Mesenchymal stem cell (in vitro differentiated cells and primary cell): Measurements from ENCODE around the gene MYO19.

Source experiments
- DNase-seq: peaks from one replicate; pipeline ENCODE4 v3.0.0-alpha.2; 2013
- H2AFZ ChIP-seq: one replicate; pipeline ENCODE4 v1.6.1; 2013; ENCODE audit warnings: low read depth, mild to moderate bottlenecking, control low read depth, inconsistent platforms, low read length, moderate library complexity
- H2AK5ac ChIP-seq: 2 replicates; pipeline ENCODE4 v1.6.1; 2013; ENCODE audit warnings: low read length, moderate library complexity, mild to moderate bottlenecking, inconsistent platforms; ENCODE audit not compliant: severe bottlenecking
- H2BK120ac ChIP-seq: one replicate; pipeline ENCODE4 v1.6.1; 2013; ENCODE audit warnings: low read depth, mild to moderate bottlenecking, inconsistent platforms, low read length, moderate library complexity
- H2BK12ac ChIP-seq, 2 experiments: one replicate each; pipeline ENCODE4 v1.6.1; 2013; ENCODE audit warnings: inconsistent platforms in 2 of 2, low read length in 2 of 2, mild to moderate bottlenecking in 2 of 2, moderate library complexity in 2 of 2, control low read depth in 1 of 2
- H2BK15ac ChIP-seq: one replicate; pipeline ENCODE4 v1.6.1; 2013; ENCODE audit warnings: mild to moderate bottlenecking, low read depth, inconsistent platforms; ENCODE audit not compliant: poor library complexity, severe bottlenecking
- H2BK5ac ChIP-seq: 2 replicates; pipeline ENCODE4 v1.6.1; 2013; ENCODE audit warnings: low read depth, mild to moderate bottlenecking, low read length, control low read depth, inconsistent platforms; ENCODE audit not compliant: poor library complexity, severe bottlenecking
- H3K14ac ChIP-seq, 2 experiments: one replicate each; pipeline ENCODE4 v1.6.1; 2013; ENCODE audit warnings: inconsistent platforms in 2 of 2, low read length in 2 of 2, control low read depth in 1 of 2, mild to moderate bottlenecking in 1 of 2, moderate library complexity in 1 of 2
- H3K18ac ChIP-seq, 2 experiments: one replicate each; pipeline ENCODE4 v1.6.1; 2013; ENCODE audit warnings: inconsistent platforms in 2 of 2, low read length in 2 of 2, control low read depth in 1 of 2, low read depth in 1 of 2, mild to moderate bottlenecking in 1 of 2
- H3K23ac ChIP-seq, 2 experiments: one replicate each; pipeline ENCODE4 v1.6.1; 2013; ENCODE audit warnings: inconsistent platforms in 2 of 2, low read length in 2 of 2, mild to moderate bottlenecking in 2 of 2, moderate library complexity in 2 of 2, control low read depth in 1 of 2
- H3K27ac ChIP-seq: 2 replicates; pipeline ENCODE4 v1.5.1; 2013; ENCODE audit warnings: mild to moderate bottlenecking, moderate library complexity, low read length, control low read depth, inconsistent platforms; ENCODE audit not compliant: poor library complexity, severe bottlenecking
- H3K27me3 ChIP-seq, 2 experiments: 2 replicates each; pipeline versions ENCODE4 v1.6.1 to v1.7.0; 2013; ENCODE audit warnings: low read length in 2 of 2, mild to moderate bottlenecking in 2 of 2, moderate library complexity in 2 of 2, control low read depth in 1 of 2, inconsistent platforms in 1 of 2; ENCODE audit not compliant: control insufficient read depth in 1 of 2, insufficient read depth in 1 of 2
- H3K36me3 ChIP-seq, 2 experiments: 2 replicates each; pipeline versions ENCODE4 v1.6.1 to v1.7.0; 2013; ENCODE audit warnings: low read length in 2 of 2, control low read depth in 1 of 2, inconsistent platforms in 1 of 2, low read depth in 1 of 2, mild to moderate bottlenecking in 1 of 2; ENCODE audit not compliant: insufficient read depth in 2 of 2, control insufficient read depth in 1 of 2
- H3K4ac ChIP-seq, 2 experiments: one replicate each; pipeline ENCODE4 v1.6.1; 2013; ENCODE audit warnings: inconsistent platforms in 2 of 2, low read length in 2 of 2, mild to moderate bottlenecking in 2 of 2, moderate library complexity in 2 of 2, control low read depth in 1 of 2, low read depth in 1 of 2
- H3K4me1 ChIP-seq: 2 replicates; pipeline ENCODE4 v1.6.1; 2013; ENCODE audit warnings: low read depth, low read length, control low read depth; ENCODE audit not compliant: control insufficient read depth, insufficient read depth
- H3K4me2 ChIP-seq: 2 replicates; pipeline ENCODE4 v1.6.1; 2013; ENCODE audit warnings: low read length, mild to moderate bottlenecking, inconsistent platforms; ENCODE audit not compliant: poor library complexity, severe bottlenecking
- H3K4me3 ChIP-seq, 2 experiments: 2 replicates each; pipeline versions ENCODE4 v1.5.1 to v1.7.0; 2013; ENCODE audit warnings: low read length in 2 of 2, mild to moderate bottlenecking in 2 of 2, control low read depth in 1 of 2, low read depth in 1 of 2; ENCODE audit not compliant: insufficient read depth in 1 of 2
- H3K79me1 ChIP-seq: replicated peaks from 2 replicates; pipeline ENCODE4 v1.6.1; 2013; ENCODE audit warnings: mild to moderate bottlenecking, control low read depth, low read length, inconsistent platforms; ENCODE audit not compliant: poor library complexity, severe bottlenecking
- H3K9ac ChIP-seq: 2 replicates; pipeline ENCODE4 v1.7.0; 2013; ENCODE audit warnings: mild to moderate bottlenecking, low read length, moderate library complexity
- H3K9me3 ChIP-seq: 2 replicates; pipeline ENCODE4 v1.7.0; 2013; ENCODE audit warnings: mild to moderate bottlenecking, low read length; ENCODE audit not compliant: control insufficient read depth
- H4K8ac ChIP-seq: one replicate; pipeline ENCODE4 v1.6.1; 2013; ENCODE audit warnings: inconsistent platforms, mild to moderate bottlenecking, low read length, moderate library complexity
- H4K91ac ChIP-seq: one replicate; pipeline ENCODE4 v1.6.1; 2013; ENCODE audit warnings: mild to moderate bottlenecking, low read length, inconsistent platforms
- WGBS: methylation state at CpG from one replicate; pipeline ENCODE4 v1.1.7; 2013; ENCODE audit warnings: mixed read lengths; 5-methylcytosine and 5-hydroxymethylcytosine counted together

MYO19 gene

GRCh38 chr17:36468903-36469635 is 65.6 kb downstream of the MYO19 start:
- Histone ChIP-seq H3K9ac (no peak overlapping the region), H4K8ac (no peak overlapping the region), H3K27me3 (peaks cover 75 to 77% of the 10 kb centered on the region in 2 experiments), H2AK5ac (no peak overlapping the region), H3K4me1 (no peaks in the 10 kb centered on the region), H3K18ac (no peak overlapping the region), H3K23ac (no peak overlapping the region), H2BK12ac (no peak overlapping the region), H2BK5ac (no peak overlapping the region), H2AFZ (no peak overlapping the region), H2BK120ac (no peak overlapping the region), H3K9me3 (no peaks in the 10 kb centered on the region), H4K91ac (no peak overlapping the region), H3K4me3 (no peak overlapping the region), H3K4me2 (no peak overlapping the region), H3K4ac (no peak overlapping the region), H3K14ac (no peak overlapping the region), H3K79me1 (no peaks in the 10 kb centered on the region), H3K27ac (no peak overlapping the region), H3K36me3 (no peaks in the 10 kb centered on the region), H2BK15ac (no peak overlapping the region)
- WGBS, result 69% methylated on average over 18 of the region's 18 CpGs
- DNase-seq, result no peak

DNA sequence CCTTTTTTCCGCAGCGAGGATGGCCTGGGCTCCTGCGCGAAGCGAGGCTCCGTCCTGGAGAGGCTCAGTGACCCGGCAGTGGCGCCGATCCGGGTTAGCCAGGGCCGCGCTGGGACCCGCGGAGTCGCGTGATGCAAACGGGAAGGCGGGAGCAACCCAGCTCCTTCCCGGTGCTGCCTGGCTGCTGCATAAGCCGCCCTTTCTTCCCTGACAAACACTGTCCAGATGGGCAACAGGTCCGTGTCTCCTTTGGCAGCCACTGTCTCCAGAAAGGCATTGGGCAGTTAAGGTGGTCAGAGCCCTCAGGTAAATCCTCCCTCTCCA is 69.9 kb downstream of the MYO19 start:
- no peak overlapping the region for H2BK15ac ChIP-seq
- H3K36me3 ChIP-seq, result no peaks in the 10 kb centered on the region

DNA sequence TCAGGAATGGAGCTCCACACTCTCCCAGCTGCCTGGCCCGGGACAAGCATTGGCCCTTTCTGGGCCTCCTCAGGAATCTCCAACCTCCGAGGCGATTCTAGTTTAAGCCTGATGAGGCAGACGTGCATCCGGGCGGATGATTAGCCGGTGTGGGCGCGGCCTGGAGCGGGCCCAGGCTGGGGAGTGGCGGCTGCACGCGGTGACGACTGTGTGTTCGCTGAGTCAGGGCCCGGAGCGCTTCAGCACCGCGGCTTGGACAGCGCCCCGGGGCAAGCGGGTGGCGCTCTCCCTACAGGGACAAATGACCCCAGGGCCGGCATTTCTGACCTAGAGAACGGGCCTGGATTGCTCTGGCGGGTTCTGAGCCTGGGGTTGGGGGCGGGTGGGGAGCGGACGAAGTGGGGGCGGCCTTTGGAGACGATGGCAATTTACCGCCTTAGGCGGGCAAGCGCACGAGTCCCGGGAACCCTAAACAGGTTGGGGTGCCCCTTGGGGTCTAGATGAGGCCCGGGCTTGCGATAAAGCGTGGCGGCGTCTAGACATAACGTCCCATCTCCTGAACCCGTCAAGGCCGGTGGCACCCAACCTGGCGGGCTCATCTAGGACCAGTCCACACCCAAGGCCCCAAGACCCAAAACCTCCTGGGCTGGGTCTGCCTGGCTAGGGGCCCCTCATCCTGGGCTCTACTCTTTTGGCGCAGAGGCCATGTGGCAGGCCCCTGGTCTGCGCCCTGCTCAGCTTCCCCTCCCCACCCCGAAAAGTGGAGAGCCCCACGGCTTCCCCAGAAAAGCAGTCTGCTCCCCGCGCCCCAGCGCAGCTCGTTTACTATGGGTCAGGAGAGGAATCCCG is 70.5 kb downstream of the MYO19 start:
- H4K91ac ChIP-seq, result no peak overlapping the region
- no peak overlapping the region for H2BK5ac ChIP-seq
- no peak overlapping the region for H3K14ac ChIP-seq
- no peak overlapping the region for H3K4me2 ChIP-seq
- H3K23ac ChIP-seq, result no peak overlapping the region
- no peak overlapping the region for H2AK5ac ChIP-seq
- H2BK120ac ChIP-seq, result no peak overlapping the region
- H3K79me1 ChIP-seq, result no peaks in the 10 kb centered on the region
- WGBS, result 26% methylated on average over 54 of the region's 54 CpGs
- H2BK12ac ChIP-seq, result no peak overlapping the region
- H2AFZ ChIP-seq, result no peak overlapping the region
- H3K18ac ChIP-seq, result no peak overlapping the region
- H3K4ac ChIP-seq, result no peak overlapping the region
- no peak overlapping the region for H2BK15ac ChIP-seq
- H3K27me3 ChIP-seq, result peaks cover 58 to 63% of the 10 kb centered on the region in 2 experiments
- no peak overlapping the region for H3K9ac ChIP-seq
- H3K4me3 ChIP-seq, result no peak overlapping the region
- no peak overlapping the region for H3K27ac ChIP-seq
- H3K36me3 ChIP-seq, result no peaks in the 10 kb centered on the region
- H4K8ac ChIP-seq, result no peak overlapping the region
- peak; percentile 83 for DNase-seq
- no peaks in the 10 kb centered on the region for H3K9me3 ChIP-seq
- peaks cover 3% of the 10 kb centered on the region for H3K4me1 ChIP-seq

More for the DNA sequence above, 69.9 kb downstream of the MYO19 start:
- 31% methylated on average over 21 of the region's 21 CpGs for WGBS
- no peak overlapping the region for H2AK5ac ChIP-seq
- no peak overlapping the region for H2BK120ac ChIP-seq
- H3K14ac ChIP-seq, result no peak overlapping the region
- no peak overlapping the region for H2BK5ac ChIP-seq
- H4K91ac ChIP-seq, result no peak overlapping the region
- H3K4me3 ChIP-seq, result no peak overlapping the region
- DNase-seq, result no peak
- peaks cover 3% of the 10 kb centered on the region for H3K4me1 ChIP-seq
- H3K23ac ChIP-seq, result no peak overlapping the region
- H3K9me3 ChIP-seq, result no peaks in the 10 kb centered on the region
- H2BK12ac ChIP-seq, result no peak overlapping the region
- H3K27me3 ChIP-seq, result peaks cover 63 to 64% of the 10 kb centered on the region in 2 experiments
- no peak overlapping the region for H3K9ac ChIP-seq
- H2AFZ ChIP-seq, result no peak overlapping the region
- H3K4ac ChIP-seq, result no peak overlapping the region
- H3K27ac ChIP-seq, result no peak overlapping the region
- no peak overlapping the region for H3K18ac ChIP-seq
- H3K79me1 ChIP-seq, result no peaks in the 10 kb centered on the region
- H3K4me2 ChIP-seq, result no peak overlapping the region
- no peak overlapping the region for H4K8ac ChIP-seq

DNA sequence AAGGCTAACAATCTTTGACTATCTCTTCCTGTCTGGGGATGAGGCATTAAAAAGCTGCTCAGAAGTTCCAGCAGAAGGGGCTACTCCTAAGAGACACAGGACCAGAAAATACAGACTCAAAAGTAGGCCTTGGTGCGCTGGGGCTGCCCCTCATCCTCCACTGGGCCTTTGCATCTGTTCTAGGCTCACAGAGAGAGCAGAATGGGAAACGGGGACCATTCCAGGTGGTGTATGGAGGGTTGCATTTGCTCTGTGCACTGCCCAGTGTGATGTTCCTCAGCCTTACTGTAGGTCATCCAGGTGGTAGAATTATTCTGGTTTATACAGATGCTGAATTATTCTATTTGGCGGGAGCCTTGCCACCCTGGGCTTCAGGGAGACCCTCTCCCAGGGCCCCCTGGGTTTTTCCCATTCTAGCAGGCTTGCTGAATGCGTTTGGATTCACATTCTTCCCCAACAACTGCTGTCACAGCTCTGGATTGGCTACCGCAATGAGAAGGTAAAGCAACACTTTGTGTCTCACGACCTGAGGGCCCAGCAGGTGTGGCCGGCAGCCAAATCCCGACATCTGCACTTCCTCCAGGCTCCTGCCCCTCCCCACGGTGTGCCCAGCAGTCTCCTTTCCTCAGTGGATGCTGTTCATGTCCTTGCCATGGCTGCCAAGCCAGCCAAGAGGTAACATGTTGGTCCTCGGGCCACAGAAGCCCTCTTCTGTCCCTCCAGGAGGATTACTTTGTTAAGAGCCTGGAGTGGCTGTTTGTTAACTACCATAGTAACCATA is 73.1 kb downstream of the MYO19 start:
- WGBS, result 53% methylated on average over 10 of the region's 10 CpGs
- Histone ChIP-seq H3K27ac (no peak overlapping the region), H3K4me3 (no peak overlapping the region), H3K27me3 (peaks cover 38 to 47% of the 10 kb centered on the region in 2 experiments), H3K9me3 (no peaks in the 10 kb centered on the region), H4K91ac (no peak overlapping the region), H2AK5ac (no peak overlapping the region), H3K14ac (no peak overlapping the region), H2BK12ac (no peak overlapping the region), H3K23ac (no peak overlapping the region), H3K79me1 (no peaks in the 10 kb centered on the region), H3K36me3 (no peaks in the 10 kb centered on the region), H2AFZ (no peak overlapping the region), H3K9ac (no peak overlapping the region), H3K4ac (no peak overlapping the region), H3K4me2 (no peak overlapping the region), H3K18ac (no peak overlapping the region), H3K4me1 (peaks cover 3% of the 10 kb centered on the region), H2BK15ac (no peak overlapping the region), H2BK5ac (no peak overlapping the region), H2BK120ac (no peak overlapping the region), H4K8ac (no peak overlapping the region)
- no peak for DNase-seq
